Mucosa of descending colon (tissue), 3 donors: ENCODE data around the gene DAP3. TPM values are rescaled to one million over a fixed set of nuclear protein-coding genes. Genes with fewer than 3 reads are reported as not detected.
"Not testable (repeated sequence)": the region's sequence is repeated elsewhere in the genome, so short reads cannot be mapped to it uniquely, and the experiment has no call there.

Source experiments
- ATAC-seq: fragments of 200-7000 bp; cut with Tn5 transposase; one replicate; pipeline ENCODE4 v1.9.1; 2020; ENCODE audit warnings: mild to moderate bottlenecking, moderate library complexity
- DNase-seq, 3 donors: peaks; one replicate each; pipeline ENCODE4 v3.0.0-alpha.2; 2020
- H3K36me3 ChIP-seq: fragments of 200-600 bp; one replicate; pipeline ENCODE4 v1.8.0; 2021; ENCODE audit warnings: low read depth, mild to moderate bottlenecking
- H3K4me1 ChIP-seq: fragments of 200-600 bp; one replicate; pipeline ENCODE4 v1.8.0; 2021; ENCODE audit warnings: low read depth, mild to moderate bottlenecking
- H3K4me3 ChIP-seq: fragments of 200-600 bp; one replicate; pipeline ENCODE4 v1.8.0; 2021; ENCODE audit warnings: mild to moderate bottlenecking
- H3K9me3 ChIP-seq: fragments of 200-600 bp; one replicate; pipeline ENCODE4 v1.8.0; 2021; ENCODE audit warnings: mild to moderate bottlenecking
- intact Hi-C, 2 donors: fragments of 100-400 bp; cut with DNase I in 1 of 2; cut with micrococcal nuclease in 1 of 2; formaldehyde crosslinking; loops; one replicate each; pipeline versions ENCODE4 v1.11.0 to v1.11.1; 2022; cut with DNase I, micrococcal nuclease
- total RNA-seq, 3 donors: library from RNA; stranded (reverse); fragmentation: NEBNext Ultra II Directional in 2 of 3; extraction: Animal tissue kit (Norgen Biotek cat#: 25700) in 2 of 3; gene quantifications; one replicate each; pipeline versions ENCODE4 v1.2.1 to v1.2.4, GENCODE V29; 2021 to 2023
- TF ChIP-seq, protein P1 (sequence below): fragments of 200-600 bp; IDR thresholded peaks from one replicate; pipeline ENCODE4 v1.8.0; 2022; ENCODE audit warnings: antibody characterized with exemption, mild to moderate bottlenecking
- donor health status: DM: no; HTN: no; CAD: no; lungs with moderate emphysema.
- donor health status: DM: no; HTN: no; CAD: no.
- donor health status: DM: no; HTN: yes; CAD: no.

Gene DAP3
- total RNA-seq, 3 donors from 2014 or later = 75.8 to 91.4 (median 87.1) TPM

DNA sequence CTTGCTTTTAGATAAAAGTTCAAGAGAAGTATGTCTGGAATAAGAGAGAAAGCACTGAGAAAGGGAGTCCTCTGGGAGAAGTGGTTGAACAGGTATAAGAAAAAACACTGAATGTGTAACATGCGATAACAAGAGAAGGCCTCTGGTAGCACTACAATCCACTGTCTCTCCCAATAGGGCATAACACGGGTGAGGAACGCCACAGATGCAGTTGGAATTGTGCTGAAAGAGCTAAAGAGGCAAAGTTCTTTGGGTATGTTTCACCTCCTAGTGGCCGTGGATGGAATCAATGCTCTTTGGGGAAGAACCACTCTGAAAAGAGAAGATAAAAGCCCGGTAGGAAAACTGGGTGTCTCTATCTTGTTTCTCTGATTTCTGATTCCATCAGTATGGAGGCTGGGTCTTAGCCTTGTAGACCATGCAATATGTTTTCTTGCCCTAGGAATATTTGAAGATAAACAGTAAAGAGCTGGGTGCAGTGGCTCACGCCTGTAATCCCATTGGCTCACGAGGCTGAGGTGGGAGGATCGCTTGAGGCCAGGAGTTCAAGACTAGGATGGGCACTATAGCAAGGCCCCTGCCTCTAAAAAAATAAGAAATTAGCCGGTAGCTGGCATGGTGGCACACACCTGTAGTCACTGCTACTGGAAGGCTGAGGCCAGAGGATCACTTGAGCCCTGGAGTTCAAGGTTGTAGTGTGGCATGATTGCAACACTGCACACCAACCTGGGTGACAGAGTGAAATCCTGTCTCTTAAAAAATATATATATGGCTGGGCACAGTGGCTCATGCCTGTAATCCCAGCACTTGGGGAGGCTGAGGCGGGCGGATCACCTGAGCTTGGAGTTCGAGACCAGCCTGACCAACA, 40.4 kb downstream of the DAP3 start:
- H3K36me3 ChIP-seq = no peaks in the 10 kb centered on the region
- no peaks in the 10 kb centered on the region for H3K9me3 ChIP-seq
- peak; percentile 92 for ATAC-seq
- H3K4me1 ChIP-seq = no peaks in the 10 kb centered on the region
- TF ChIP-seq, protein P1, sequence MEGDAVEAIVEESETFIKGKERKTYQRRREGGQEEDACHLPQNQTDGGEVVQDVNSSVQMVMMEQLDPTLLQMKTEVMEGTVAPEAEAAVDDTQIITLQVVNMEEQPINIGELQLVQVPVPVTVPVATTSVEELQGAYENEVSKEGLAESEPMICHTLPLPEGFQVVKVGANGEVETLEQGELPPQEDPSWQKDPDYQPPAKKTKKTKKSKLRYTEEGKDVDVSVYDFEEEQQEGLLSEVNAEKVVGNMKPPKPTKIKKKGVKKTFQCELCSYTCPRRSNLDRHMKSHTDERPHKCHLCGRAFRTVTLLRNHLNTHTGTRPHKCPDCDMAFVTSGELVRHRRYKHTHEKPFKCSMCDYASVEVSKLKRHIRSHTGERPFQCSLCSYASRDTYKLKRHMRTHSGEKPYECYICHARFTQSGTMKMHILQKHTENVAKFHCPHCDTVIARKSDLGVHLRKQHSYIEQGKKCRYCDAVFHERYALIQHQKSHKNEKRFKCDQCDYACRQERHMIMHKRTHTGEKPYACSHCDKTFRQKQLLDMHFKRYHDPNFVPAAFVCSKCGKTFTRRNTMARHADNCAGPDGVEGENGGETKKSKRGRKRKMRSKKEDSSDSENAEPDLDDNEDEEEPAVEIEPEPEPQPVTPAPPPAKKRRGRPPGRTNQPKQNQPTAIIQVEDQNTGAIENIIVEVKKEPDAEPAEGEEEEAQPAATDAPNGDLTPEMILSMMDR = peak; percentile 27
- intact Hi-C loops = no loop called here
- no peak overlapping the region for H3K4me3 ChIP-seq
- peak in 1 of 3 donors; percentile 75 for DNase-seq

GRCh38 chr1:155740995-155741394, 52.1 kb downstream of the DAP3 start:
- intact Hi-C loops = no loop called here
- DNase-seq (no peak), ATAC-seq (no peak)
- no peak overlapping the region for H3K4me3 ChIP-seq
- TF ChIP-seq, protein P1 = no peak
- no peaks in the 10 kb centered on the region for H3K9me3 ChIP-seq
- H3K4me1 ChIP-seq = no peaks in the 10 kb centered on the region
- no peaks in the 10 kb centered on the region for H3K36me3 ChIP-seq

GRCh38 chr1:155741908-155742307, 53.0 kb downstream of the DAP3 start:
- ATAC-seq (no peak), DNase-seq (no peak)
- no peaks in the 10 kb centered on the region for H3K36me3 ChIP-seq
- no peak overlapping the region for H3K4me3 ChIP-seq
- no peaks in the 10 kb centered on the region for H3K4me1 ChIP-seq
- no peaks in the 10 kb centered on the region for H3K9me3 ChIP-seq
- intact Hi-C loops = no loop called here
- TF ChIP-seq, protein P1 = no peak

DNA sequence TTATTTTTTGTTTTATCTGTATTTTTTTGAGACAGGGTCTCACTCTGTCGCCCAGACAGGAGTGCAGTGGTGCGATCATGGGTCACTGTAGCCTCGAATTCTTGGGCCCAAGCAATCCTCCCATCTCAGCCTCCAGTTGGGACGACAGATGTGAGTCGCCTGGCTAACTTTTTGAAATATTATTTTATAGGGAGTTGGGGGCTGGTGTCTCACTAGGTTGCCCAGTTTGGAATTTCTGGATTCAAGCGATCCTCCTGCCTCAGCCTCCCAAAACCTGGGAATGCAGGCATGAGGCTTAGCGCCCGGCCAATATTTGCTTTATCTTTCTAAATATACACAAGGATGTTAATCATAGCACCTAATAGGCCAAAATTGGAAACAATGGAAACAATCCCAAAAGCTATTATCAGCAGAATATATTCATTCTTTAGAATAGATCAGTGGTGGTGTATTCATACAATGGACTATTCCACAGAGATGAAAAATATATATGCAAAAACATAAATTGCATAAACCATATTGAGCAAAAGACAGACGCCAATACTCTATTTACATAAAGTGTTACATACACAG, 55.9 kb downstream of the DAP3 start:
- DNase-seq (no peak), ATAC-seq (no peak)
- Histone ChIP-seq H3K4me3 (peak overlapping the region; percentile 18), H3K9me3 (no peaks in the 10 kb centered on the region), H3K4me1 (no peaks in the 10 kb centered on the region), H3K36me3 (no peaks in the 10 kb centered on the region)
- intact Hi-C loops = no loop called here
- TF ChIP-seq, protein P1 = no peak

DNA sequence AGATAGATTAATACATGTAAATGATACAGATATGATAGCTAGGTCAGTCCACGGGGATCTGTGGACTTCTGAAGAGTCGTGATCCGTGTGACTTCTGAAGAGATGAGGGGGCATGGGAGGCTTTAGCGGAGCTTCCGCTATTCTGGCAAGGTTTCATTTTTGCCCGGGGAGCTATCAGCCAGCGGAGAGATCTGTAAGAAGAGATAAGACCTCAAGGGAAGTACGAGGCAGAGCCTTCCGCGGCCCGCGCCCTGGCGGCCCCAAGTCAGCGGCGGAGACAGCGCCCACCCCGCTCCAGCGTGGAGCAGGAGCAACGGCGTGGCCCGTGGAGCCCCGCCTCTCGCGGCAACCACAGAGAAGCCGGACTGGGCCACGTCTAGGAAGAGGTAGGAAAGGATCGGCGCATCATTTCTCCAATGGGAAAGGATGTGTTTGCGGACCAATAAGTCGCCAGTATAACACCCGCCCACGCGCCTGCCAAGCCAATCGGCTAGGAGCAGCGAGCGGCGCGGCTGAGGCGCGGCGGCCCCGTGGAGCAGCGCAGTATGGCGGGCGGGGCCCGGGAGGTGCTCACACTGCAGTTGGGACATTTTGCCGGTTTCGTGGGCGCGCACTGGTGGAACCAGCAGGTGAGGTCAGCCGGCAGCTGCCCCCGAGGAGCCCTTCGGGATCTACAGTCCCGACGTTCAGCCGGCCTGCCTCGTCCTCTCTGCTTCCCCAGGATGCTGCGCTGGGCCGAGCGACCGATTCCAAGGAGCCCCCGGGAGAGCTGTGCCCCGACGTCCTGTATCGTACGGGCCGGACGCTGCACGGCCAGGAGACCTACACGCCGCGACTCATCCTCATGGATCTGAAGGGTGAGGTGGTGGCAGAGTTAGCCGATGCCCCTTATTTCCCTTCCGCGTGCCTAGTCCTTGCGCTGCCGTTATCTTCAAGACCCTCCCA, 56.7 kb downstream of the DAP3 start:
- peak; percentile 93 to 97 (median 96) for DNase-seq
- intact Hi-C loops, H3K36me3 ChIP-seq, H3K9me3 ChIP-seq, H3K4me1 ChIP-seq: not testable (repeated sequence)
- peak overlapping the region; percentile 18 for H3K4me3 ChIP-seq
- peak; percentile 97 for ATAC-seq

- H3K4me1 ChIP-seq, H3K9me3 ChIP-seq, intact Hi-C loops, DNase-seq, ATAC-seq, H3K4me3 ChIP-seq, H3K36me3 ChIP-seq: not testable (repeated sequence)
Measured at GRCh38 chr1:155747586-155747985, 58.7 kb downstream of the DAP3 start.

- intact Hi-C loops, H3K4me3 ChIP-seq, H3K4me1 ChIP-seq, H3K36me3 ChIP-seq, ATAC-seq, DNase-seq, H3K9me3 ChIP-seq: not testable (repeated sequence)
Measured at GRCh38 chr1:155748141-155748540, 59.2 kb downstream of the DAP3 start.

DNA sequence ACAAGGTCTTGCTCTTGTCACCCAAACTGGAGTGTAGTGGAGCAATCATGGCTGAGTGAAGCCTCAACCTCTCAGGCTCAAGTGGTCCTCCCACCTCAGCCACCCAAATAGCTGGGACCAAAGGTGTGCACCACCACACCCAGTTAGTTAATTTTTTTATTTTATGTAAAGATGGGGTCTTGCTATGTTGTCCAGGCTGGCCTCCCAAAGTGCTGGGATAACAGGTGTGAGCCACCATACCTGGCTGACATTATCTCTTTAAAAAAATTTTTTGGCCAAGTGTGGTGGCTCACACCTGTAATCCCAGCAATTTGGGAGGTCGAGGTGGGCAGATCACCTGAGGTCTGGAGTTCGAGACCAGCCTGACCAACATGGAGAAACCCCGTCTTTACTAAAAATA, 70.1 kb downstream of the DAP3 start:
- H3K9me3 ChIP-seq, ATAC-seq, H3K4me1 ChIP-seq, H3K4me3 ChIP-seq, DNase-seq, intact Hi-C loops, H3K36me3 ChIP-seq: not testable (repeated sequence)
